ENCODE results near the gene KDM4C. TPM values are rescaled to one million over a fixed set of nuclear protein-coding genes. Genes with fewer than 3 reads are reported as not detected.
A peak's percentile ranks its signal among the peaks of the same experiment; 100 is the strongest.

Gene KDM4C
- total RNA-seq, 1 donor from 2014 or later, result 26.6 TPM

GRCh38 chr9:6897207-6897822 is 139.5 kb downstream of the KDM4C start:
- Mint-ChIP-seq H3K9me3 (ENCODE audit: low read depth) (no peaks in the 10 kb centered on the region), H3K36me3 (ENCODE audit: insufficient read depth) (peaks cover 5% of the 10 kb centered on the region), H3K27ac (no peak overlapping the region), H3K27me3 (no peaks in the 10 kb centered on the region), H3K4me1 (ENCODE audit: low read depth) (peaks cover 16% of the 10 kb centered on the region), H3K4me3 (ENCODE audit: low read depth) (no peak overlapping the region)
- no peak for DNase-seq (ENCODE audit: low spot score, unreplicated experiment)
- TF ChIP-seq CTCF (IDR thresholded peaks at IDR 0.05; ENCODE audit: unreplicated experiment), result no peak

GRCh38 chr9:6897898-6898302 is 140.1 kb downstream of the KDM4C start:
- no peak overlapping the region for H3K4me3 Mint-ChIP-seq (ENCODE audit: low read depth)

GRCh38 chr9:6899274-6899673 is 141.5 kb downstream of the KDM4C start:
- Mint-ChIP-seq H3K36me3 (ENCODE audit: insufficient read depth) (peaks cover 2% of the 10 kb centered on the region), H3K4me3 (ENCODE audit: low read depth) (no peak overlapping the region), H3K4me1 (ENCODE audit: low read depth) (peaks cover 16% of the 10 kb centered on the region), H3K27me3 (no peaks in the 10 kb centered on the region), H3K27ac (no peak overlapping the region), H3K9me3 (ENCODE audit: low read depth) (no peaks in the 10 kb centered on the region)
- no peak for DNase-seq (ENCODE audit: low spot score, unreplicated experiment)
- no peak for TF ChIP-seq CTCF (IDR thresholded peaks at IDR 0.05; ENCODE audit: unreplicated experiment)

More at GRCh38 chr9:6897898-6898302, 140.1 kb downstream of the KDM4C start:
- no peak for TF ChIP-seq CTCF (IDR thresholded peaks at IDR 0.05; ENCODE audit: unreplicated experiment)
- DNase-seq (ENCODE audit: low spot score, unreplicated experiment), result no peak
- peak overlapping the region; percentile 61 for H3K27ac Mint-ChIP-seq
- H3K4me1 Mint-ChIP-seq (ENCODE audit: low read depth), result peaks cover 16% of the 10 kb centered on the region
- H3K27me3 Mint-ChIP-seq, result no peaks in the 10 kb centered on the region
- H3K9me3 Mint-ChIP-seq (ENCODE audit: low read depth), result no peaks in the 10 kb centered on the region
- peaks cover 5% of the 10 kb centered on the region for H3K36me3 Mint-ChIP-seq (ENCODE audit: insufficient read depth)

- no peak for TF ChIP-seq CTCF (IDR thresholded peaks at IDR 0.05; ENCODE audit: unreplicated experiment)
These were observed 142.7 kb downstream of the KDM4C start for GRCh38 chr9:6900440-6900883.

GRCh38 chr9:6901180-6901579 is 143.4 kb downstream of the KDM4C start:
- no peak for TF ChIP-seq CTCF (IDR thresholded peaks at IDR 0.05; ENCODE audit: unreplicated experiment)
- H3K9me3 Mint-ChIP-seq (ENCODE audit: low read depth), result no peaks in the 10 kb centered on the region
- H3K4me3 Mint-ChIP-seq (ENCODE audit: low read depth), result no peak overlapping the region
- H3K27ac Mint-ChIP-seq, result no peak overlapping the region
- H3K36me3 Mint-ChIP-seq (ENCODE audit: insufficient read depth), result no peaks in the 10 kb centered on the region
- no peaks in the 10 kb centered on the region for H3K27me3 Mint-ChIP-seq
- H3K4me1 Mint-ChIP-seq (ENCODE audit: low read depth), result peaks cover 16% of the 10 kb centered on the region
- DNase-seq (ENCODE audit: low spot score, unreplicated experiment), result no peak

More at GRCh38 chr9:6900440-6900883, 142.7 kb downstream of the KDM4C start:
- H3K4me1 Mint-ChIP-seq (ENCODE audit: low read depth), result peaks cover 16% of the 10 kb centered on the region
- no peaks in the 10 kb centered on the region for H3K27me3 Mint-ChIP-seq
- H3K9me3 Mint-ChIP-seq (ENCODE audit: low read depth), result no peaks in the 10 kb centered on the region
- H3K4me3 Mint-ChIP-seq (ENCODE audit: low read depth), result no peak overlapping the region
- no peak overlapping the region for H3K27ac Mint-ChIP-seq
- no peak for DNase-seq (ENCODE audit: low spot score, unreplicated experiment)
- no peaks in the 10 kb centered on the region for H3K36me3 Mint-ChIP-seq (ENCODE audit: insufficient read depth)
